Measurements from ENCODE around the gene PCDHA6.

The PCDHA6 gene

GRCh38 chr5:140827704-140828361, at the start of gene PCDHA6:
TSS of gene PCDHA6 (plus strand) at chr5:140827960. CDS start at chr5:140828092, 132 bp downstream.
- no peak for TF ChIP-seq FOXM1 (IDR thresholded peaks at IDR 0.05; ENCODE audit: borderline replicate concordance, low read depth)
- no peak for TF ChIP-seq EGR1 (IDR thresholded peaks at IDR 0.05)
- no peak for TF ChIP-seq ZBTB7A (IDR thresholded peaks at IDR 0.05; ENCODE audit: low read depth)
- no peak for TF ChIP-seq TCF12 (IDR thresholded peaks at IDR 0.05; ENCODE audit: low read depth)
- TF ChIP-seq REST (IDR thresholded peaks at IDR 0.05; ENCODE audit: low read depth): no peak
- no peak for TF ChIP-seq EP300 (IDR thresholded peaks at IDR 0.05; ENCODE audit: borderline replicate concordance)
- no peak for TF ChIP-seq NFIC (IDR thresholded peaks at IDR 0.05)
- TF ChIP-seq, protein P1, sequence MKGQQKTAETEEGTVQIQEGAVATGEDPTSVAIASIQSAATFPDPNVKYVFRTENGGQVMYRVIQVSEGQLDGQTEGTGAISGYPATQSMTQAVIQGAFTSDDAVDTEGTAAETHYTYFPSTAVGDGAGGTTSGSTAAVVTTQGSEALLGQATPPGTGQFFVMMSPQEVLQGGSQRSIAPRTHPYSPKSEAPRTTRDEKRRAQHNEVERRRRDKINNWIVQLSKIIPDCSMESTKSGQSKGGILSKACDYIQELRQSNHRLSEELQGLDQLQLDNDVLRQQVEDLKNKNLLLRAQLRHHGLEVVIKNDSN (IDR thresholded peaks at IDR 0.05): no peak
- TF ChIP-seq CREB1 (IDR thresholded peaks at IDR 0.05; ENCODE audit: low read depth): no peak
- no peak for TF ChIP-seq CEBPB (IDR thresholded peaks at IDR 0.05)
- no peak for TF ChIP-seq RAD21 (IDR thresholded peaks at IDR 0.05; ENCODE audit: low read depth)
- TF ChIP-seq, protein P2, sequence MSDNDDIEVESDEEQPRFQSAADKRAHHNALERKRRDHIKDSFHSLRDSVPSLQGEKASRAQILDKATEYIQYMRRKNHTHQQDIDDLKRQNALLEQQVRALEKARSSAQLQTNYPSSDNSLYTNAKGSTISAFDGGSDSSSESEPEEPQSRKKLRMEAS (IDR thresholded peaks at IDR 0.05): no peak
- no peak for TF ChIP-seq YY1 (IDR thresholded peaks at IDR 0.05; ENCODE audit: low read depth)
- TF ChIP-seq TEAD4 (IDR thresholded peaks at IDR 0.05): no peak
- TF ChIP-seq TAF1 (IDR thresholded peaks at IDR 0.05; ENCODE audit: low read depth): no peak

GRCh38 chr5:140780512-140780911, 47.2 kb upstream of the PCDHA6 start:
- TF ChIP-seq YY1 (IDR thresholded peaks at IDR 0.05; ENCODE audit: low read depth): no peak
- no peak for TF ChIP-seq TAF1 (IDR thresholded peaks at IDR 0.05; ENCODE audit: low read depth)
- no peak for TF ChIP-seq ZBTB7A (IDR thresholded peaks at IDR 0.05; ENCODE audit: low read depth)
- no peak for TF ChIP-seq EGR1 (IDR thresholded peaks at IDR 0.05)
- no peak for TF ChIP-seq TCF12 (IDR thresholded peaks at IDR 0.05; ENCODE audit: low read depth)
- no peak for TF ChIP-seq EP300 (IDR thresholded peaks at IDR 0.05; ENCODE audit: borderline replicate concordance)
- no peak for TF ChIP-seq NFIC (IDR thresholded peaks at IDR 0.05)
- no peak for TF ChIP-seq RAD21 (IDR thresholded peaks at IDR 0.05; ENCODE audit: low read depth)
- TF ChIP-seq, protein P2 (IDR thresholded peaks at IDR 0.05): no peak

DNA sequence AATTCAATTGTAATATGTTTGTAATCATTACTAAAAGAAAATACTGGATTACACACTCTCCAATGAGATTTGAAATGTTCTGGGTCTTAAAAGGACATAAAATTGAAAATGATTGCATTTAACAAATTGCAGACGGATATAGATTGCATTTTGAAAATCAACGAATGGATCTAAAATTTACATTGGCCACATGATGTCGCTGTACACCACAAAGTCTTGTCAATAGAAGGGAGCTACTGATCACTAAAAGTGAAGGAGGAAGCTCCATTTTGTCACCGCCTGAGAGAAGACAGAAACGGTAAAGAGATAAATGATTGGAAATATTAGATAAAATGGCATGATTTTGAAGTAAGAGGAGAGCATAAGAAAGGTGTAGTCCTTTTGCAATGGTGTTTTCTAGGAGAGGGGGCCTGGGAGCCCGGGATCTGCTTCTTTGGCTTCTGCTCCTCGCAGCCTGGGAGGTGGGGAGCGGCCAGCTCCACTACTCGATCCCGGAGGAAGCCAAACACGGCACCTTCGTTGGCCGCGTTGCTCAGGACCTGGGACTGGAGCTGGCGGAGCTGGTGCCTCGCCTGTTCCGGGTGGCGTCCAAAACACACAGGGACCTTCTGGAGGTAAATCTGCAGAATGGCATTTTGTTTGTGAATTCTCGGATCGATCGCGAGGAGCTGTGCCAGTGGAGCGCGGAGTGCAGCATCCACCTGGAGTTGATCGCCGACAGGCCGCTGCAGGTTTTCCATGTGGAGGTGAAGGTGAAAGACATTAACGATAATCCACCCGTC, 41.7 kb upstream of the PCDHA6 start, which contains the start of gene PCDHA1:
PCDHA1 (plus strand) TSS at position 236 of the 782 bp plus-strand sequence.
- TF ChIP-seq, protein P1 (IDR thresholded peaks at IDR 0.05): no peak
- TF ChIP-seq CREB1 (IDR thresholded peaks at IDR 0.05; ENCODE audit: low read depth) (no peak), CEBPB (IDR thresholded peaks at IDR 0.05) (no peak), ZBTB7A (IDR thresholded peaks at IDR 0.05; ENCODE audit: low read depth) (no peak), EGR1 (IDR thresholded peaks at IDR 0.05) (no peak), EP300 (IDR thresholded peaks at IDR 0.05; ENCODE audit: borderline replicate concordance) (no peak), YY1 (IDR thresholded peaks at IDR 0.05; ENCODE audit: low read depth) (no peak), FOXM1 (IDR thresholded peaks at IDR 0.05; ENCODE audit: borderline replicate concordance, low read depth) (no peak), REST (IDR thresholded peaks at IDR 0.05; ENCODE audit: low read depth) (no peak), TEAD4 (IDR thresholded peaks at IDR 0.05) (no peak), RAD21 (IDR thresholded peaks at IDR 0.05; ENCODE audit: low read depth) (no peak), NFIC (IDR thresholded peaks at IDR 0.05) (no peak), TAF1 (IDR thresholded peaks at IDR 0.05; ENCODE audit: low read depth) (no peak)

DNA sequence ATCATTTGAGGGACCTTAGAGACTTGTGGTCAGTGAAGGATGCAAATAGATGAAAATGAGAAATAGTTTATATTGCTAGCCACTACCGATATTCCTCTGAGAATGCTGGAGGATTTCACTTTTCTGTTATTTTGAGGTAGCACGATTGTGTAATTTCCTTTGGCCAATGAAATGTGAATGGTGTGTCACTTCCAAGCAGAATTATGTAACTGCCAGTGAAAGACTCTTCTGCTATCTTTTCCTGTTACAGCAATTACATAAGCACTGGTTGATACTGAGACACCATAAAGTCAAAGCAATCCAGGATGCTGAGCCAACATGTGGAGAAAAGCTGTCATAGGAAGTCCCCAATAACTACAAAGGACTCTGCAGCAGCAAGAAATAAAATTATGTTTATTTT, 36.7 kb upstream of the PCDHA6 start:
- no peak for TF ChIP-seq EGR1 (IDR thresholded peaks at IDR 0.05)
- TF ChIP-seq, protein P2 (IDR thresholded peaks at IDR 0.05): no peak
- TF ChIP-seq ZBTB7A (IDR thresholded peaks at IDR 0.05; ENCODE audit: low read depth): no peak
- no peak for TF ChIP-seq YY1 (IDR thresholded peaks at IDR 0.05; ENCODE audit: low read depth)
- TF ChIP-seq TEAD4 (IDR thresholded peaks at IDR 0.05): no peak
- TF ChIP-seq, protein P1 (IDR thresholded peaks at IDR 0.05): no peak
- no peak for TF ChIP-seq TCF12 (IDR thresholded peaks at IDR 0.05; ENCODE audit: low read depth)
- no peak for TF ChIP-seq REST (IDR thresholded peaks at IDR 0.05; ENCODE audit: low read depth)
- TF ChIP-seq EP300 (IDR thresholded peaks at IDR 0.05; ENCODE audit: borderline replicate concordance): no peak
- no peak for TF ChIP-seq FOXM1 (IDR thresholded peaks at IDR 0.05; ENCODE audit: borderline replicate concordance, low read depth)
- TF ChIP-seq CEBPB (IDR thresholded peaks at IDR 0.05): no peak

All from Ishikawa (cell line).